CD4-positive, alpha-beta T cell treated with Interleukin-10 for 1 hour (primary cell): ENCODE results near the gene ATAD5.
A peak's percentile ranks its signal among the peaks of the same experiment; 100 is the strongest.
"Not testable (repeated sequence)": the region's sequence is repeated elsewhere in the genome, so short reads cannot be mapped to it uniquely, and the experiment has no call there.

Experiments
- DNase-seq: peaks from one replicate; pipeline ENCODE4 v3.0.0-alpha.2; 2020

ATAD5 gene

GRCh38 chr17:30831663-30832437, at the start of gene ATAD5:
Gene ATAD5, plus strand, starts transcription at chr17:30831966. Its CDS starts 382 bp downstream, at chr17:30832348.
- DNase-seq = peak; percentile 89

- DNase-seq = no peak
Observed at GRCh38 chr17:30782206-30782605, 49.6 kb upstream of the ATAD5 start.

GRCh38 chr17:30788918-30789317, 42.8 kb upstream of the ATAD5 start:
- DNase-seq = no peak

- no peak for DNase-seq
Observed at GRCh38 chr17:30790279-30790678, 41.5 kb upstream of the ATAD5 start.

GRCh38 chr17:30793282-30793977, 38.3 kb upstream of the ATAD5 start:
- DNase-seq = no peak

GRCh38 chr17:30794372-30794771, 37.4 kb upstream of the ATAD5 start:
- no peak for DNase-seq

- DNase-seq = no peak
Observed at GRCh38 chr17:30796016-30796415, 35.8 kb upstream of the ATAD5 start.

GRCh38 chr17:30801671-30802070, 30.1 kb upstream of the ATAD5 start:
- no peak for DNase-seq

GRCh38 chr17:30805944-30806456, 25.8 kb upstream of the ATAD5 start:
- peak; percentile 28 for DNase-seq

- DNase-seq = no peak
Observed at GRCh38 chr17:30807896-30808295, 23.9 kb upstream of the ATAD5 start.

- peak; percentile 75 for DNase-seq
Observed at GRCh38 chr17:30808785-30809286, 22.9 kb upstream of the ATAD5 start.

GRCh38 chr17:30809867-30810266, 21.9 kb upstream of the ATAD5 start:
- no peak for DNase-seq

- DNase-seq = no peak
Observed at GRCh38 chr17:30812218-30813177, 19.3 kb upstream of the ATAD5 start.

- DNase-seq = not testable (repeated sequence)
Observed at GRCh38 chr17:30814236-30814635, 17.5 kb upstream of the ATAD5 start.

GRCh38 chr17:30814860-30815259, 16.9 kb upstream of the ATAD5 start:
- DNase-seq = not testable (repeated sequence)

GRCh38 chr17:30816165-30816564, 15.6 kb upstream of the ATAD5 start:
- no peak for DNase-seq

GRCh38 chr17:30819971-30820705, 11.6 kb upstream of the ATAD5 start:
- no peak for DNase-seq

- DNase-seq = no peak
Observed at GRCh38 chr17:30821871-30822723, 9.7 kb upstream of the ATAD5 start.

- peak; percentile 41 for DNase-seq
Observed at GRCh38 chr17:30822919-30823318, 8.8 kb upstream of the ATAD5 start.

GRCh38 chr17:30823421-30823820, 8.3 kb upstream of the ATAD5 start:
- no peak for DNase-seq

- peak; percentile 33 for DNase-seq
Observed at GRCh38 chr17:30824002-30824355, 7.8 kb upstream of the ATAD5 start.
